Right renal cortex interstitium (tissue), 3 donors: ENCODE results near the gene DOLPP1. TPM values are rescaled to one million over a fixed set of nuclear protein-coding genes. Genes with fewer than 3 reads are reported as not detected.
"Not testable (repeated sequence)": the region's sequence is repeated elsewhere in the genome, so short reads cannot be mapped to it uniquely, and the experiment has no call there.

Experiments used
- DNase-seq, 3 donors: peaks; one replicate each; pipeline ENCODE4 v3.0.0-alpha.2; 2013; ENCODE audit warnings: low read depth in 3 of 3, low spot score in 2 of 3
- polyA plus RNA-seq, 3 donors: library from polyadenylated mRNA; unstranded; fragments of 120-200 nt; gene quantifications; one replicate each; pipeline ENCODE4 v1.2.1, GENCODE V29; 2013; ENCODE audit not compliant: insufficient read length in 3 of 3

The DOLPP1 gene
- polyA plus RNA-seq, result 10 to 100 TPM; 20.2 to 21.7 (median 20.4) TPM

- DNase-seq, result peak; percentile 92 to 98 (median 96)
Observed at GRCh38 chr9:129080601-129081387, at the start of gene DOLPP1. DOLPP1 (plus strand) TSS chr9:129081111; CDS start chr9:129081132, 21 bp downstream.

- DNase-seq, result no peak
Observed at GRCh38 chr9:129031514-129031913, 49.4 kb upstream of the DOLPP1 start.

GRCh38 chr9:129032541-129033159 is 48.3 kb upstream of the DOLPP1 start:
- no peak for DNase-seq

DNA sequence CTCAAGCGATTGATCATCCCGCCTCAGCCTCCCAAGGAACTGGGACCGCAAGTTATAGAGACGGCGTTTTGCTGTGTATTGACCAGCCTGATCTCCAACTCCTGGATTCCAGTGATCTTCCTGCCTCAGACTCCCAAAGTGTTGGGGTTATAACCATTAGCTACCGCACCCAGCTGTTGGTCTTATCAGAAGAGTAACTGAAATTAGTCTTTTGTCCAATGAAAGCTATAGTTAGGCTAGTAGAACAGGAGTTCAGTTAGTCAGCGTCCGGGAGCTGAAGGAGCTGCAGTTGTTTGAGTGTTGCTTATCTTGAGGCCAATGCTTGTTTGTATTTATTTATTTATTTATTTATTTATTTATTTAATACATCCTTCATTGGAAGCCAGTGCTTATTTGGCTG is 47.7 kb upstream of the DOLPP1 start:
- DNase-seq, result no peak

GRCh38 chr9:129035838-129036237 is 45.1 kb upstream of the DOLPP1 start:
- not testable (repeated sequence) for DNase-seq

GRCh38 chr9:129036241-129036922 is 44.5 kb upstream of the DOLPP1 start, which contains the start of gene MIGA2:
MIGA2 (plus strand) TSS chr9:129036626; CDS start chr9:129040595, 3,969 bp downstream.
- peak; percentile 92 to 97 (median 95) for DNase-seq

- DNase-seq, result no peak
Observed at GRCh38 chr9:129036923-129037766, 43.8 kb upstream of the DOLPP1 start.

- DNase-seq, result no peak
Observed at GRCh38 chr9:129037767-129038098, 43.2 kb upstream of the DOLPP1 start.

GRCh38 chr9:129038109-129038852 is 42.6 kb upstream of the DOLPP1 start:
- no peak for DNase-seq

DNA sequence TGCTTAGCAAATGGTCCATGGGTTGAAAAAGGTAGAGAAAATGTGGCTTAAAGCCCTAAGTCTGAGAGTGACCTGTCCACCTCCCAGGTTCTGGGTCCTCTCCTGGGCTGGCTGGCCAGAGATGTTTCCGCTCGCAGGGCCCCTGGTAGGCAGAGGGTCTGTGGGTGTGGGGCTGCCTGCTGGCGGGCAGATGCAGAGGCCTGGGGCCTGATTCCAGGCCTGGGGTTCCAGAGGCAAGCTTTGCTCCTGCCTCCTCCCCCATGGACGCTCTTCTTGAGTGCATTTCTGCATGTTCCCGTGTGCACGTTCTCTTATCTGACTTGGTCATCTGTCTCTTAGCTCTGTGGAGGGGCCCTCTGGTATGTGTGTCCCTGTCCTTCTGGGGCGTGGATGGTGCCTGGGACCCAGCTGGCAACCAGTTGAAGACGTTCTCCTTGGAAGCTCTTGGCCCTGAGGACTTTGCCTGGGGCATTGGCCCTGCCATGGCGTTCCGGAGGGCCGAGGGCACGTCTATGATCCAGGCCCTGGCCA is 40.7 kb upstream of the DOLPP1 start:
- DNase-seq, result no peak

DNA sequence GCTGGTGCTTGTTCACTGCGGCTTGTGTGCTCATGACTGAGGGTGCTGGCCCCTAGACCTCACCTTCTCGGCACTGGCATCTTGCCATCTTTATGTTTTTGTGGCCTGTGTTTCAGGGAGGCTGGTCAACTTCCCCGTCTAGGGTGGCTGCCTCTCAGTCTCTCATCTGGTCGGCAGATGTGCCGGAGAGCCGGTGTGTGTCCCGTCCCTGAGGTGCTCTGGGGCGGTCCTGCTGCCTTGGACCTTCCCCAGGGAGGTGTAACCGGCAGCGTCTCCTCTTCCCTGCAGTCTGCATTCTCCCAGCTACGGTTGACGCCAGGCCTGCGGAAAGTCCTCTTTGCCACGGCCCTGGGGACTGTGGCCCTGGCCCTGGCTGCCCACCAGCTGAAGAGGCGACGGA is 38.9 kb upstream of the DOLPP1 start:
- DNase-seq, result no peak

DNA sequence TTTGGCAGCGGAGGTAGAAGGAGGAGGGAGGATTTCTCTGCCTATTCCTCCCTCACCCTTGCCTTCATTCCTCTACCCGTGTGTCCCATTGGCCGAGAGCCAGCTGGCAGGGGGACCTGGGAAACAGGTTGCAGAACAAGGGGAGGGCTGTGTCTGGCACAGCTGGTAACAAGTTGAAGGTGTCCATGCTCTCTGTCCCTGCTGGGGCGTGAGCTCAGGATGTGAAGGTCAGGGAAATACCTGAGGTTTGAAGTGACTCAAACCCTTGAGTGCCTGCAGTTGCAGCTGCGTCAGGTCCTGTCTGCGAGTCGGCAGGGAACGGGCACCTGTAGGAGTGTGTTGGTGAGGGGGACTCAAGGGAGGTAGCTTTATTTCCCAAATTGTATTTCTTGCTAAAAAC is 28.3 kb upstream of the DOLPP1 start:
- DNase-seq, result no peak

DNA sequence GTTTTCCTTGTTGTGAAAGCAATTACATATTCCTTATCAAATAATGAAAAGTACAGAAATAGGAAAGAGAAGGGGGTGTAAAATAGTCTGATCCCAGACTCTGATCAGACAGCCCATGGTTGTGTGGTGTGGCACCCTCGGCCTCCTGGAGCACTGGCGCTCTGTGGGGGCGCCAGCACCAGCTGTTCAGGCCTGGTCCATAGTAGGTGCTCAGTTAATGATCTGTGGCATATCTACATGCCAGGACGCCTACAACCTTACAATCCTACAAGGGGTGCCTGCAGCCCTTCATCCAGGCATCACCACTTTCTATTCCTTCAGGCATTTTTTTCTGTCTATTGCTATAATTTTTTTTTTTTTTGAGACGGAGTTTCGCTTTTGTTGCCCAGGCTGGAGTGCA is 27.9 kb upstream of the DOLPP1 start:
- no peak for DNase-seq

DNA sequence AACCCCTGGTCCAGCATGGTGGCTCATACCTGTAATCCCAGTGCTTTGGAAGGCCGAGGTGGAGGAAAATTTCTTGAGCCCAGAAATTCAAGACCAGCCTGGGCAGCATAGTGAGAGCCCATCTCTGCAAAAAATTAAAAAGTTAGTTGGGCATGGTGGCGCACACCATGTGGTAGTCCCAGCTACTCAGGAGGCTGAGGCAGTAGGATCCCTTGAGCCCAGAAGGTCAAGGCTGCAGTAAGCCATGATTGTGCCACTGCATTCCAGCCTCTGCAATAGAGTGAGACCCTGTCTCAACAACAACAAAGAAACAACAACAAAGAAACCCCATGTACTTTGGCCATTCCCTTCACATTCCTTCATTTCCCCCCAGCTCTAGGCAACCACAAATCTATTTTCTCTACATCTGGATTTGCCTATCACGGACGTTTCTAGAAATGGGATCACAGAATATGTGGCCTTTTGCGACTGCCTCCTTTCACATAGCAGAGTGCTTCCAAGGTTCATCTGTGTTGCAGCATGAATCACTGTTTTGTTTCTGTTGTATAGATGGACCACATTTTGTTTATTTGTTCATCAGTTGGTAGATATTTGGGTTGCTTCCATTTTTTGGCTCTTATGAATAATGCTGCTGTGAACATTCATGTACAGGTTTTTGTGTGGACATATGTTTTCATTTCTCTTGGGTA is 26.6 kb upstream of the DOLPP1 start:
- DNase-seq, result no peak

DNA sequence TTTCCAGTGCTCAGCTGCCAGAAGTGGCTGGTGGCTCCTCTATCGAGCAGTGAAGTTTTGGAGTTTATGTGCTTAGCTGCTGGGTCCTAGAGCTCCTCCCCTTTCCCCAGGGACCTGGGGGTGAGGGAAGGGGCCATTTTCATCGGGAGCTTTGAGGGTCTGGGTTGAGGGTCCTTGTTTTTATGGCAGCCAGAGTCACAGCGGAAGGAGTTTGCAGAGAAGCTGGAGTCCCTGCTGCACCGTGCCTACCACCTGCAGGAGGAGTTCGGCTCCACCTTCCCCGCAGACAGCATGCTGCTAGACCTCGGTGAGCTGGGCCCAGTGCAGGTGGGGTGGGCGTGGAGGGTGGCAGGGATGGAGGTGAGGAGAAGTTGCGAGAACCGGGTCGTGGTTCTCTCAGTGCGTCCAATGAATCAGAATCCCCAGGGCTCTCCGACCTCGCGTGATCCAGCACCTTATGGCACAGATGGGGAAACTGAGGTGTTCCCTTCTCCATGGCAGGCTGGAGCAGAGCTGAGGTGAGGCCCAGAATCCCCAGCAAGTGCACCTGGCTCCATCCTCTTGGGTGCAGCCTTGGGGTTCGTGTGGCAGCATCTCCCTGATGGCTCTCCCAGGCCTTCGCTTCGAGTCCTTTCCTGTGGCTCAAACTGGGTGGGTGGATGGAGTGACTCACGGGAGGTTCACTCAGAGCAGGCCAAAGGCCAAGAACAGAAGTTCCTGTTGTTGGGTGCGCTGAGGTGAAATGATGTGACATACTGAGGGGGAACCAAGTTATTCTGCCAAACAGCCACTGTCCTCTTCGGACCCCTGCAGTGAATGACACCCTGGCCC is 21.7 kb upstream of the DOLPP1 start:
- no peak for DNase-seq

GRCh38 chr9:129059796-129060785 is 20.8 kb upstream of the DOLPP1 start:
- no peak for DNase-seq

DNA sequence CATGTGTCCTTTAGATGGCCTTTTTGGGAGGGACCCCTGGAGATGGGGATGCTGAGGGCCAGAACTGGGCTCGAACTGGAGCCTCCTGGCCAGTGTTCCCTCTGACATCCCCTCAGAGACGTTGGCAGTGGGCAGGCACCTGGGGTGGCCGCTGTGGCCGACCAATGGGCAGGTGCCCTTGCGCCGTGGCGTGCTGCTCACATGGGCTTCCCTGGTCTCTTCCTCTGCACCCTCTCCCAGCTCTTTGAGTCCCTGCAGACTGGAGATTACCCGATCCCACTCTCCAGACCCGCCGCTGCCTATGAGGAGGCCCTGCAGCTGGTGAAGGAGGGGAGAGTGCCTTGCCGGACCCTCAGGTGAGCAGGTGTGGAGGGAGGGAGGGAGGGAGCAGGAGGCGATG is 19.9 kb upstream of the DOLPP1 start:
- no peak for DNase-seq
